ENCODE measurements around the gene MAST4. TPM values are rescaled to one million over a fixed set of nuclear protein-coding genes. Genes with fewer than 3 reads are reported as not detected.

MAST4 gene
- total RNA-seq, 2 experiments from 2014 or later: 27.7 to 28.8 TPM

DNA sequence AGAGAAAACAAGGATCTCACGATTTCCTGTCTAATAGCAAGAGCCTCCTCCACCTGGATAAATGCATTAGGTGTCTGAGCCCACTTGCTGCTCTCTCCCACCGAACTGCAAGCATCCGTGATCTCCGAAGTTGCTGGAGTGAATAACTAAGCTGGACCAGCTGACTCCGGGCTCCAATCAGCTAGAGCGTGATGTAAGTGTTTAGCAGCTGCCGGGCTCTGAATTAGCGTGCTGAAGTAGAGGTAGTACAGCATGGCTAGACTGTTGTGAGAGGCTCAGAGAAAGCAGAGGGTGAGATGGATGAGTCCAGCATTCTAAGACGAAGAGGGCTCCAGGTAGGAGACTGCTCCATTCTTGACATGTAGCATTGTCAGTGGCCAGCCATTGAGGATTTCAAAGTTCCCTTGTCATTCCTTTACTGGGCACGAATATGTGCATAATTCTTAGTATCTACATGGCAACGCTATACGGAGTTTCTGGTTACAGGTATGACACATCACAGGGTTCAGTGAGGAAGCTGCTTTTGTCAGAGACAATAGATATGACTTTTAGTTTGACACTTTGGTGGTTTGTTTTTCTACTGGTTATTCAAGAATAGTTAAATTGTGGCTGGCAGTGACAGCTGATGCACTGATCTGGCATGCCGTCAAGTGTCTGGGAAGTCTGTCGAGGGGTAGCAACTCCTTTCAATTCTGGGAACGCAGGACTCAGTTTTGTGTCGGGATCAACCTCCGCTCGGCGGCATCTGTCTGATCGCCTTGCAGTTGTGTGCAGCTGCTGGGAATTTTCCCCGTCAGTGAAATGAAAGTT, 232.6 kb downstream of the MAST4 start:
- no peaks in the 10 kb centered on the region for H3K36me3 Mint-ChIP-seq (ENCODE audit: low read depth)
- H3K4me3 Mint-ChIP-seq: peak overlapping the region; percentile 87
- CTCF ChIA-PET: interaction anchor here (0.7 to 3.3 kb wide), 6 partner anchors 9 to 36 kb away, joined by 3 to 25 read pairs (median 4); no protein-coding TSS in a partner anchor
- peak overlapping the region; percentile 84 for H3K27ac Mint-ChIP-seq
- peaks cover 24% of the 10 kb centered on the region for H3K4me1 Mint-ChIP-seq (ENCODE audit: low read depth)
- peaks cover 29% of the 10 kb centered on the region for H3K27me3 Mint-ChIP-seq (ENCODE audit: low read depth)
- H3K9me3 Mint-ChIP-seq: no peaks in the 10 kb centered on the region
- intact Hi-C loops (cut with micrococcal nuclease): loop anchor here (1.0 to 10.0 kb wide), 11 partner anchors 7 to 1426 kb away; partner anchors contain the start of genes ERBIN, NLN, SGTB and SHLD3
- DNase-seq: peak; percentile 84

DNA sequence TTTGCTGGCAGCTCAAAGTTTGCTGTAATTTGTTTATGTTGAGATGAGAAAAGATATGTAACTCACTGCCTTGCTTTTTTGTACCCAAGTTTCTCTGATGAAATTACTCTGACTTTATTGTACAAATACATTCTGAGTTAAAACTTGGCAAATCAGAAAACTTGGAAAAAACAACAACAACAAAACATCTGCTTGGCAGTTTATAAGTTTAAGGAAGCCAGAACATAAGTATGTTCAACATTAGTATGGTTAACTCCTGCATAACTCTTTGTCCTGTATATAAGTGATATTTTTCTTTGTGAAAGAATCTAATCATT, 233.1 kb downstream of the MAST4 start:
- Mint-ChIP-seq H3K9me3 (no peaks in the 10 kb centered on the region), H3K4me3 (peak overlapping the region; percentile 87), H3K27ac (peak overlapping the region; percentile 84), H3K36me3 (ENCODE audit: low read depth) (no peaks in the 10 kb centered on the region), H3K27me3 (ENCODE audit: low read depth) (peaks cover 29% of the 10 kb centered on the region), H3K4me1 (ENCODE audit: low read depth) (peaks cover 19% of the 10 kb centered on the region)
- no peak for DNase-seq
- intact Hi-C loops (cut with micrococcal nuclease): loop anchor here (1.0 to 10.0 kb wide), 10 partner anchors 8 to 1425 kb away; partner anchors contain the start of genes ERBIN, NLN, SGTB and SHLD3
- CTCF ChIA-PET: interaction anchor here (1.1 to 3.3 kb wide), 8 partner anchors 8 to 36 kb away, joined by 3 to 25 read pairs (median 6); no protein-coding TSS in a partner anchor

DNA sequence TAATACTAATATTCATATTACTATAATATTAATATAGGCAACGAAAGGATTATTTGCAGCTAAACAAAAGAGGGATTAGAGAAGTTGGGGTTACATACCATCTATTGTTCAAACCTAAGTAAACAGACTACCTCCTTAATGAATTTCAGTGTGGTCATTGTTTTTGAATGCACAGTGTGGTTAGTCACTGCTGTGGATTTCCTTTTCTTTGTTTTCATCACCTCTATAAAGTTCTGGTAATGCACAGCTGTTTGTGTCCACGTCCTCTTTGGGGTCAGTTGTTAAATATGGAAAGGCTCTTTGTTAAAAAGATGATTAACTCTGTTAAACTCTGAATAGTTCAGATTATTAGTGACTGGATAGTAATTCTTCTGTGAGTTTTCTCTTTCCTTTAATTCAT, 233.6 kb downstream of the MAST4 start:
- Mint-ChIP-seq H3K4me3 (peak overlapping the region; percentile 56), H3K36me3 (ENCODE audit: low read depth) (no peaks in the 10 kb centered on the region), H3K27me3 (ENCODE audit: low read depth) (peaks cover 29% of the 10 kb centered on the region), H3K4me1 (ENCODE audit: low read depth) (peaks cover 18% of the 10 kb centered on the region), H3K27ac (no peak overlapping the region), H3K9me3 (no peaks in the 10 kb centered on the region)
- CTCF ChIA-PET: interaction anchor here (1.1 to 3.3 kb wide), 7 partner anchors 9 to 522 kb away, joined by 3 to 25 read pairs (median 6); no protein-coding TSS in a partner anchor
- DNase-seq: no peak
- intact Hi-C loops (cut with micrococcal nuclease): loop anchor here (1.0 to 10.0 kb wide), 11 partner anchors 9 to 1425 kb away; partner anchors contain the start of genes ERBIN, NLN, SGTB and SHLD3

DNA sequence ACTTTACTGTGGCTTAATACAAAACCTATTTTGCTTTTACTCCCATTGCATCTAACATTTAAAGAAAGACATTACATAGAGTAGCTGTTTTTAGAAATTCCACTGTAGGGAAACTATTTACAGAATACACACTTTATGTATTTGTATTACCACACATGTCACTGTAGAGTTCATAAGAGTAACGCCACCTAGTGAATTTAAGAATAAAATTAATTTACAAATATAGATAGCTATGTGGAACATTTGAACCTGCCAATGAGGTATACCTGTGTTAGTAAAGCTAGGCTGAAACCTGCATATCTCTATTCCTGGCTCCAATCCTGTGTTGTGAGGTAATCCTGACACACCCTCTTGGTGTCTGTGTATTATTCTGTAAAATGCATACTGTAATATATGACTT, 234.4 kb downstream of the MAST4 start:
- intact Hi-C loops (cut with micrococcal nuclease): loop anchor here (1.0 kb wide), 1 partner anchor 16 kb away; no protein-coding TSS in a partner anchor
- Mint-ChIP-seq H3K36me3 (ENCODE audit: low read depth) (no peaks in the 10 kb centered on the region), H3K4me1 (ENCODE audit: low read depth) (peaks cover 18% of the 10 kb centered on the region), H3K27ac (peak overlapping the region; percentile 53), H3K27me3 (ENCODE audit: low read depth) (peaks cover 29% of the 10 kb centered on the region), H3K4me3 (peak overlapping the region; percentile 28), H3K9me3 (no peaks in the 10 kb centered on the region)
- CTCF ChIA-PET: interaction anchor here (1.0 to 3.3 kb wide), 7 partner anchors 10 to 524 kb away, joined by 3 to 25 read pairs (median 6); no protein-coding TSS in a partner anchor
- DNase-seq: no peak

GRCh38 chr5:66839636-66840185, 243.5 kb downstream of the MAST4 start:
- Mint-ChIP-seq H3K36me3 (ENCODE audit: low read depth) (no peaks in the 10 kb centered on the region), H3K4me1 (ENCODE audit: low read depth) (peaks cover 27% of the 10 kb centered on the region), H3K9me3 (no peaks in the 10 kb centered on the region), H3K27me3 (ENCODE audit: low read depth) (peaks cover 27% of the 10 kb centered on the region), H3K4me3 (no peak overlapping the region), H3K27ac (no peak overlapping the region)
- intact Hi-C loops (cut with micrococcal nuclease): loop anchor here (1.0 to 2.0 kb wide), 6 partner anchors 10 to 285 kb away; no protein-coding TSS in a partner anchor
- CTCF ChIA-PET: interaction anchor here (1.2 to 4.4 kb wide), 3 partner anchors 9 to 25 kb away, joined by 3 to 18 read pairs (median 5); no protein-coding TSS in a partner anchor
- no peak for DNase-seq

DNA sequence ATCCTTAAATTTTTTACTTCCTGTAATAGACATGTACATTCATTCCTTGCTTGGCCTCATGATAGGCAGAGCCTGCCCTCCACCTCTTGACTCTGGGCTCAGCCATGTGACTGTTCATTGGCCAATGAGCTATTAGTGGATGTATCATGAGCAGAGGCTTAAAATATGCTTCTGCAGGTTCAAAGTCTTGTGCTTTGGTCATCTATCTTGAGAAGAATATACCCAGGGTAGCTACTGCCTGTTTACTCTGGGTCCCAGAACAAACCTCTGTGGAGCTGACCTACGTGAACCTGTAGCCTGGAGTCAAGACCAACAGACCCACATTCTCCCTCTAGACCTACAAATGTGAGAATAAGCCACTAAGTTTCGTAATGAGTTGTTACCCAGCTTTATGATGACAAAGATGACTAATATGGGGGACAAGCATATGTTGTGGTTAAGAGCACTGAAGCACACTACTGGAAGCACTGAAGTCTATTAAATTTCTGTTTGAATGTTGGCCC, 244.4 kb downstream of the MAST4 start:
- peak; percentile 63 for DNase-seq
- Mint-ChIP-seq H3K27ac (peak overlapping the region; percentile 83), H3K27me3 (ENCODE audit: low read depth) (peaks cover 28% of the 10 kb centered on the region), H3K9me3 (no peaks in the 10 kb centered on the region), H3K4me3 (peak overlapping the region; percentile 10), H3K4me1 (ENCODE audit: low read depth) (peaks cover 27% of the 10 kb centered on the region), H3K36me3 (ENCODE audit: low read depth) (no peaks in the 10 kb centered on the region)
- CTCF ChIA-PET: interaction anchor here (0.6 to 4.4 kb wide), 5 partner anchors 10 to 24 kb away, joined by 3 to 18 read pairs (median 3); no protein-coding TSS in a partner anchor
- intact Hi-C loops (cut with micrococcal nuclease): loop anchor here (1.0 to 2.0 kb wide), 6 partner anchors 11 to 286 kb away; no protein-coding TSS in a partner anchor

DNA sequence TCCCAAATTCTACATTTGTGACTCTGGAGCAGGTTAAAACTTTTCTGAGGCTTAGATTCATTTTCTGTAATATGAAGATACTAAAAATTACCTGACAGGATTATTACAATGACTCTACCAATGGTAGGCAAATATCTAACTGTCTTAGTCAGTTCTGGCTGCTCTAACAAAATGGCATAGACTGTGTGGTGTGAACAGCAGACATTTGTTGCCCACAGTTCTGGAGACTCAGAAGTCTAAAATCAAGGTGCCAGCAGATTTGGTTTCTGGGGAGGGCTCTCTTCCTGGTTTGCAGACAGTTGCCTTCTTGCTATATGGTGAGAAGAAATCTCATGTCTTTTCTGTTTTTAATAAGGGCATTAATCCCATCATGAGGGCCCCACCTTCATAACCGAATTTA, 245.1 kb downstream of the MAST4 start:
- Mint-ChIP-seq H3K27me3 (ENCODE audit: low read depth) (peaks cover 28% of the 10 kb centered on the region), H3K36me3 (ENCODE audit: low read depth) (no peaks in the 10 kb centered on the region), H3K4me1 (ENCODE audit: low read depth) (peaks cover 27% of the 10 kb centered on the region), H3K9me3 (no peaks in the 10 kb centered on the region), H3K27ac (peak overlapping the region; percentile 83), H3K4me3 (no peak overlapping the region)
- no peak for DNase-seq
- intact Hi-C loops (cut with micrococcal nuclease): loop anchor here (2.0 kb wide), 3 partner anchors 26 to 286 kb away; no protein-coding TSS in a partner anchor
- CTCF ChIA-PET: interaction anchor here (0.8 to 4.4 kb wide), 2 partner anchors 11 to 23 kb away, joined by 3 to 18 read pairs; no protein-coding TSS in a partner anchor

- Mint-ChIP-seq H3K27me3 (ENCODE audit: low read depth) (peaks cover 24% of the 10 kb centered on the region), H3K36me3 (ENCODE audit: low read depth) (no peaks in the 10 kb centered on the region), H3K27ac (no peak overlapping the region), H3K9me3 (no peaks in the 10 kb centered on the region), H3K4me3 (no peak overlapping the region), H3K4me1 (ENCODE audit: low read depth) (peaks cover 27% of the 10 kb centered on the region)
- DNase-seq: no peak
- intact Hi-C loops (cut with micrococcal nuclease): no loop called here
- CTCF ChIA-PET: interaction anchor here (0.7 to 4.4 kb wide), 2 partner anchors 12 to 536 kb away, joined by 3 to 18 read pairs; no protein-coding TSS in a partner anchor
These were observed 246.3 kb downstream of the MAST4 start for GRCh38 chr5:66842540-66842939.

GRCh38 chr5:66843065-66843464, 246.9 kb downstream of the MAST4 start:
- no peak for DNase-seq
- CTCF ChIA-PET: interaction anchor here (4.4 kb wide), 1 partner anchor 13 kb away, joined by 18 read pairs; no protein-coding TSS in a partner anchor
- intact Hi-C loops (cut with micrococcal nuclease): no loop called here
- Mint-ChIP-seq H3K27me3 (ENCODE audit: low read depth) (peaks cover 24% of the 10 kb centered on the region), H3K9me3 (no peaks in the 10 kb centered on the region), H3K4me1 (ENCODE audit: low read depth) (peaks cover 27% of the 10 kb centered on the region), H3K27ac (no peak overlapping the region), H3K4me3 (no peak overlapping the region), H3K36me3 (ENCODE audit: low read depth) (no peaks in the 10 kb centered on the region)

DNA sequence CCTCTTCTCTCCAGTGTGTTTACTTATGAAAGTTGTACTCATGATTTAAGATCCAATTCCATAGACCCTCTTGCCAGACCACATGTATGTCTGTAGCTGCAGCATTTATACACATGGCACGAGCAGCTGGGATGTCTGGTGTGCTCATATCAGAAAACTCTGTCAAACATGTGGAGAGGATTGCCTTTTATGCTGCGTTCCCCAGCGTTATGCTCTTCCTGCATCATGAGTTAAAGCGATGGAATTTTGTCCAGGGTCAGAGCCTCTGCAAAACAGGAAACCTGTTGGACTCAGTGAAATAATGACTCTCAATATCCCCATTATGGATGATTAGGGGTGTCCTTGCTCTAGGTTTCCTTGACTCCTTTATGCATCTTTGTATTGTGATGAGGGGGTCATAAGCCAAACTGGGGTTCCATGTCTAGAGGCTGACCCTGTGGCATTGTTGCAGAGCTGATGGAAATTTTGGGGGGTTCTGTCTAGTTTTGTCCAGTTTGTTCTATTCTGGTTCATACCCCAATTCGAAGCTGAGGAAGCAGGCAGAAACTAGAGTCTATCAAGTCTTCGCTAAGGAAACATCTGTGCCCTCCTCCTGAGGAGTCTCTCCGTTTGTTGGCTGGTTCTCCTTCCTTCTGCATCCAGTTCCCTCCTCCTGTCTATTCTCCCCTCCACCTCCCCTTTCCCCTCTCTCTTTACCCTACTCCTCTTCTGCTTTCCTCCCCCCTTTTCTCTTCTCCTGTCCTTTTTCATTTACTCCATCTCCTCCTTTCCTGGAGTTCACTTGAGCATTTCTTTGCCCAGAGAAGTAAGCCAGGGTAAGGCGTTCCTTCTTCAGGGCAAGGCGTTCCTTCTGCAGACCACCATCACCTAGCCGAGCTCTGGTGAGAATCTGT, 252.8 kb downstream of the MAST4 start:
- H3K27ac Mint-ChIP-seq: no peak overlapping the region
- H3K4me1 Mint-ChIP-seq (ENCODE audit: low read depth): peaks cover 13% of the 10 kb centered on the region
- no peak for DNase-seq

GRCh38 chr5:66849803-66850202, 253.6 kb downstream of the MAST4 start:
- Mint-ChIP-seq H3K9me3 (no peaks in the 10 kb centered on the region), H3K27me3 (ENCODE audit: low read depth) (peaks cover 20% of the 10 kb centered on the region), H3K4me1 (ENCODE audit: low read depth) (peaks cover 13% of the 10 kb centered on the region), H3K27ac (no peak overlapping the region), H3K36me3 (ENCODE audit: low read depth) (no peaks in the 10 kb centered on the region), H3K4me3 (no peak overlapping the region)
- no peak for DNase-seq
- CTCF ChIA-PET: interaction anchor here (1.0 to 1.2 kb wide), 2 partner anchors 20 to 38 kb away, joined by 3 read pairs; no protein-coding TSS in a partner anchor
- intact Hi-C loops (cut with micrococcal nuclease): no loop called here

More for the DNA sequence above, 252.8 kb downstream of the MAST4 start:
- Mint-ChIP-seq H3K27me3 (ENCODE audit: low read depth) (peaks cover 21% of the 10 kb centered on the region), H3K9me3 (no peaks in the 10 kb centered on the region), H3K4me3 (no peak overlapping the region), H3K36me3 (ENCODE audit: low read depth) (no peaks in the 10 kb centered on the region)
- intact Hi-C loops (cut with micrococcal nuclease): no loop called here
- CTCF ChIA-PET: interaction anchor here (0.5 to 1.2 kb wide), 4 partner anchors 14 to 186 kb away, joined by 3 to 4 read pairs (median 3); no protein-coding TSS in a partner anchor

All from activated naive CD4-positive, alpha-beta T cell treated with anti-CD3 and anti-CD28 coated beads for 36 hours (primary cell).